Kidney (tissue), 14 donors: ENCODE data around the gene SYT13. TPM values are rescaled to one million over a fixed set of nuclear protein-coding genes. Genes with fewer than 3 reads are reported as not detected.
"Not testable (repeated sequence)": the region's sequence is repeated elsewhere in the genome, so short reads cannot be mapped to it uniquely, and the experiment has no call there.

ENCODE experiments used
- DNase-seq, 5 donors: peaks; one replicate each; pipeline ENCODE4 v3.0.0-alpha.2; 2013 to 2020
- FAIRE-seq: peaks from 2 replicates; lab custom pipeline; 2012; peaks lifted over from hg19 to GRCh38; lab: Jason Lieb, UNC
- H3K27ac ChIP-seq, 2 donors: one replicate each; pipeline ENCODE4 v1.7.0; 2013; ENCODE audit warnings: low read depth in 2 of 2, low read length in 2 of 2, inconsistent platforms in 1 of 2
- H3K27me3 ChIP-seq: one replicate; pipeline ENCODE4 v1.7.1; 2013; ENCODE audit warnings: low read length, inconsistent platforms; ENCODE audit not compliant: control insufficient read depth, insufficient read depth
- H3K36me3 ChIP-seq, 3 donors: one replicate each; pipeline versions ENCODE4 v1.7.0 to v1.7.1; 2013; ENCODE audit warnings: low read length in 3 of 3, control low read depth in 1 of 3, inconsistent platforms in 1 of 3; ENCODE audit not compliant: insufficient read depth in 3 of 3, control insufficient read depth in 2 of 3
- H3K4me1 ChIP-seq, 3 donors: one replicate each; pipeline versions ENCODE4 v1.7.0 to v1.7.1; 2013; ENCODE audit warnings: low read length in 3 of 3, inconsistent platforms in 1 of 3, low read depth in 1 of 3; ENCODE audit not compliant: control insufficient read depth in 2 of 3, insufficient read depth in 2 of 3
- H3K4me3 ChIP-seq, 3 donors: one replicate each; pipeline versions ENCODE4 v1.7.0 to v1.8.1; 2013; ENCODE audit warnings: low read length in 3 of 3, control low read depth in 1 of 3, inconsistent platforms in 1 of 3
- H3K9ac ChIP-seq, 3 donors: one replicate each; pipeline versions ENCODE4 v1.7.0 to v1.7.1; 2013; ENCODE audit warnings: low read length in 3 of 3, control low read depth in 1 of 3, inconsistent platforms in 1 of 3
- H3K9me3 ChIP-seq, 3 donors: one replicate each; pipeline versions ENCODE4 v1.7.0 to v1.7.1; 2013; ENCODE audit warnings: low read length in 3 of 3, control low read depth in 1 of 3, inconsistent platforms in 1 of 3; ENCODE audit not compliant: control insufficient read depth in 2 of 3, insufficient read depth in 1 of 3
- CTCF ChIP-seq: IDR thresholded peaks from 3 replicates; pipeline ENCODE4 v1.5.1; 2012; ENCODE audit warnings: mild to moderate bottlenecking, moderate library complexity, borderline replicate concordance; ENCODE audit not compliant: insufficient read depth; ENCODE audit errors: extremely low read depth
- intact Hi-C: fragments of 100-400 bp; cut with DNase I; formaldehyde crosslinking; loops from one replicate; pipeline ENCODE4 v1.11.1; 2022
- polyA plus RNA-seq: library from polyadenylated mRNA; stranded (reverse); fragments of 350-450 nt; fragmentation: Illumina TruSeq; extraction: RNeasy Lipid Tissue Mini Kit (QIAGEN cat#74804); gene quantifications from one replicate; pipeline ENCODE4 v1.2.3, GENCODE V29; 2014; ENCODE audit warnings: low read depth, low replicate concordance; ENCODE audit not compliant: insufficient read depth
- total RNA-seq: library from RNA; stranded (reverse); fragmentation: NEBNext Ultra II Directional; extraction: Animal tissue kit (Norgen Biotek cat#: 25700); gene quantifications from one replicate; pipeline ENCODE4 v1.2.1, GENCODE V29; 2021
- donor health status: control.
- donor health status: control.
- donor health status: control.
- donor health status: control.
- donor health status: control.
- donor health status: DM: yes; HTN: yes; CAD: no.
- donor health status: Normal renal cell carcinoma (clear cell type).

SYT13 gene
- total and polyA plus RNA-seq, 2 donors from 2014 or later: 6.8 to 16.4 TPM

- intact Hi-C loops: no loop called here
- H3K36me3 ChIP-seq: no peaks in the 10 kb centered on the region
- H3K9me3 ChIP-seq: no peaks in the 10 kb centered on the region
- no peak overlapping the region for H3K4me3 ChIP-seq
- no peak overlapping the region for H3K9ac ChIP-seq
- FAIRE-seq: no peak
- no peak for TF ChIP-seq CTCF
- no peak overlapping the region for H3K27ac ChIP-seq
- H3K4me1 ChIP-seq: peaks cover 0 to 3% (median 0%) of the 10 kb centered on the region in 3 donors
- H3K27me3 ChIP-seq: no peaks in the 10 kb centered on the region
- peak in 3 of 5 donors; percentile 11 to 79 (median 22) for DNase-seq
Measured at GRCh38 chr11:45250035-45250718, 36.0 kb downstream of the SYT13 start.

- H3K27ac ChIP-seq, H3K27me3 ChIP-seq, H3K36me3 ChIP-seq, intact Hi-C loops, H3K4me3 ChIP-seq, FAIRE-seq, H3K4me1 ChIP-seq, H3K9me3 ChIP-seq, H3K9ac ChIP-seq: not testable (repeated sequence)
- peak in 1 of 5 donors; percentile 10 for DNase-seq
Measured at GRCh38 chr11:45249372-45249771, 36.8 kb downstream of the SYT13 start.

GRCh38 chr11:45248501-45249011, 37.6 kb downstream of the SYT13 start:
- no peaks in the 10 kb centered on the region for H3K27me3 ChIP-seq
- TF ChIP-seq CTCF: no peak
- H3K9me3 ChIP-seq: no peaks in the 10 kb centered on the region
- H3K4me1 ChIP-seq: peaks cover 0 to 3% (median 0%) of the 10 kb centered on the region in 3 donors
- H3K9ac ChIP-seq: no peak overlapping the region
- no peak for FAIRE-seq
- DNase-seq: no peak
- intact Hi-C loops: no loop called here
- no peak overlapping the region for H3K4me3 ChIP-seq
- no peak overlapping the region for H3K27ac ChIP-seq
- no peaks in the 10 kb centered on the region for H3K36me3 ChIP-seq

GRCh38 chr11:45247433-45247832, 38.7 kb downstream of the SYT13 start:
- no peak overlapping the region for H3K27ac ChIP-seq
- H3K27me3 ChIP-seq: no peaks in the 10 kb centered on the region
- no peak for TF ChIP-seq CTCF
- H3K9me3 ChIP-seq: no peaks in the 10 kb centered on the region
- FAIRE-seq: no peak
- H3K36me3 ChIP-seq: no peaks in the 10 kb centered on the region
- intact Hi-C loops: no loop called here
- no peak overlapping the region for H3K9ac ChIP-seq
- H3K4me3 ChIP-seq: no peak overlapping the region
- DNase-seq: no peak
- H3K4me1 ChIP-seq: peaks cover 0 to 3% (median 0%) of the 10 kb centered on the region in 3 donors
